GM19452 (cell line): ENCODE results near the gene PRAC2.

Experiments
- ATAC-seq: cut with Tn5 transposase; IDR thresholded peaks from one replicate; pipeline ENCODE4 v1.9.1; 2021; ENCODE audit not compliant: unreplicated experiment

The PRAC2 gene

DNA sequence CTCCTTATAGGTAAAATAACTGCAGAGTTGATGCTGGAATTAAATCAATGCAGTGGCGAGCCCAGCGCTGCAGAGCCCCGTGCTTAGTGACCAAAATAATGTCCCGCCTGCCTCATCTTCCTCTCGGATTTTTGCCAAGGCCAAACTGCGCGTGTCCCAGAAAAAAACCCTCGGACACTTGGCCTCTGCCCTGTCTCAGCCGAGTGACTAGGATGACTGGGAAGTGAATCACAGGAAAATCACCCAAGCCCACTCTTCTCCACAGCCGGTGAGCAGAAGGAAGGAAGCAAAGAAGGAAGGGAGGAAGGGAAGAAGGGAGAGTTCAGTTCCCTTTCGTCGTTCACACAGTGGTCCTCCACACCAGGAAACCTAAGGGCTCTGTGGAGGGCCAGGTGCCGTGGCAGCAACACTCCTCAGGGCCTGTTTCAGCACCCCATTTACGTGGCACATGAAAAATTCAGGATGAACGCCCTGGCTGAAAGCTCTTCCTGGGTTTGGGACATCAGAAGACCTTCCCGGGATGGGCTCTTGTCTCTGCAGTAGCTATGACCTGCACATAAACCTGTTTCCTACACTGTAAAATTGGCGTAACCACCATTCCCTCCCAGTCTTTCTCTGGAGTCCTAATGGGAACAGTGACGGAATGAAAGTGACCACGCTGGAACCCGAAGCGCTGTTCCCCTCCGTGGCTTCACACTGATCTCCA, 31.0 kb downstream of the PRAC2 start:
- no peak for ATAC-seq

DNA sequence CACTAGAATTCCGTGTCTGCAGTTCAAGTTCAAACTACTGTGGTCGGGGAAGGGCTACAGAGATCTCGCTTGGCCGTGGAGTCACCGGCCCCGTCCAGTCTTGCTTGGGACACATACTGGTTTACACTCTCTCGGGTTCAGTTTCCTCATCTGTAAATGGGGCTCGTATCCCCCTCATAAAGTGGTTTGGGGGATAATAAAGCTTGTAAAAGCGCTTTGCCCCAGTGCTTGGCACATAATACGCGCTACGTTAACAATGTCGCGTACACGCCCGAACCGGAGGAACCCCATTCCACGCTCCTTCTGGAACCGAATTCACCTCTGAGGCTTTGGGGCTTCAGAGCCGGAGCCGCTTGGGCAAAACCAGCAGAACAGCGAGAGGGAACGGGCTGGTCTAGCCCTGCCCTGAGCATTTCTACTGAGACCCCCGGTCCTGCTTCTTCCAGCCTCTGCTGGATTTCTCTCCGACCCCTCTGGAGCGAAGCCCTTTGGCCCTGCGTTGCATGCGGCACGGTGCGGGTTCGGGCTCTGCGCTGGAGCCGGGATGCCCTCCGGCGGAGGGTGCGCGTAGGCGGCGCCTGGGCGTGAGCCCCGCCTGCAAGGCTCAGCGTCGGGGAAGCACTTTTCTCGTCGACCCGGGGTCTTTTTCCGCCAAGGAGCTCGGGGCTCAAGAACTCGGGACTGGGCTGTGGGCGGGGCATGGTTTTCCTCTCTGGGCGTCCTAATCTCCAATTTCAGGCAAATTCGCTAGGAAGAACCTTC, 31.7 kb downstream of the PRAC2 start:
- no peak for ATAC-seq

DNA sequence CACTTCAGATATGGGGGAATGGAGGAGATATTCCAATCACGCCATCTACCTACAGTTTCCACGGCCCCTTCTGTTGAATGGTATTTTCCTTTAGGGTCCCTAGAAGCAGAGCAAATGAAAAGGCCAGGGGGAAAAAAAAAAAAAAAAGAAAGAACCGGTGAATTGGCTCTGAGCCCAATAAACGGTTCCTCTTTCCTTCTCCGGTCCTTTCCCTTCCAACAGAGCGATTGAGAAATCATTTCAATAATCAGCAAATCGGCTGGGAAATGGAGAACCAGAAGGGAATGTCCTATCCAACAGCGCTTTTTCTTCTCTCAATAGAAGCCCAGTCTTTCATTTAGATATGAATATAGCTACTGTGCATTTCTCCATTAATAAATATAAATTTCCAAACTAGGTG, 32.4 kb downstream of the PRAC2 start:
- ATAC-seq = no peak

DNA sequence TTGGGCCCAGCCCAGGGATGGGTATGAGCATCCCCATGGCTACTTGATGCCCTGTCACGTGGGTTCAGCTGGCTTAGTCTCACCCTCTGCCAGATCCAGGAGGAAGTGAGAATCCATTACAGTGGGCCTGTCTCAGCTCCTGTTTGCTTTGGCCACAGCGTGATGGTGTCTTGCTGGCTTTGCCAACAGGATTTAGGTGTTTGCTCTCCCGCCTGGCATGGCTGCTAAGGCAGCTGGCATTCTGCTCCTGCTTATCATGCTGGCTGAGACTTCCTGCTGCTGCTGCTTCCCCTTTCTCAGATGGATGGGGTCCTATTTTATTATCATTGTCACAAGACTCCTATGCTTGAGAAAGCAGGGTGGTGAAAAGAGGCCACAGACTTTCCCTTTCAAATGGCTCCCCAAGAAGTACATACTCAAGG, 33.9 kb downstream of the PRAC2 start:
- ATAC-seq = no peak

DNA sequence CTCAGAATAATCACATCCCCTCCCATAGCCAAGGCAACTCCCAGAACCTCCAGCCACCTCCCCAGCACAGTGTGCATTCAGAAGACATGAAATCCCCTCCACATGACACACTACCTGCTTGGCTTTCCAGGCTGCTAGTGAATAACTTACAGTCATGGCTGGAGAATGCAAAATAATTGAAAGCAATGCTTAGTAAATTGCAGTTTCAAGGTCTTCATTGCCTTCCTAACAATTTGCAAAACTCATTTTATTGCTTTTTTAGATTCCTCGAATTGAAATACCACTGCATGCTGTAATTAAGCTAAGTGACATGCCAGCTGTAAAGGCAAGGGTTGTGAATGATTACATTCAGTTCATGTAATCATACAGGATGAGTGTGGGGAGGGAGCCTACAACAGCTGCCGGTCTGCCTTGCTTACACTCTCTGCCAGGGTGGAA, 34.6 kb downstream of the PRAC2 start:
- ATAC-seq = no peak

DNA sequence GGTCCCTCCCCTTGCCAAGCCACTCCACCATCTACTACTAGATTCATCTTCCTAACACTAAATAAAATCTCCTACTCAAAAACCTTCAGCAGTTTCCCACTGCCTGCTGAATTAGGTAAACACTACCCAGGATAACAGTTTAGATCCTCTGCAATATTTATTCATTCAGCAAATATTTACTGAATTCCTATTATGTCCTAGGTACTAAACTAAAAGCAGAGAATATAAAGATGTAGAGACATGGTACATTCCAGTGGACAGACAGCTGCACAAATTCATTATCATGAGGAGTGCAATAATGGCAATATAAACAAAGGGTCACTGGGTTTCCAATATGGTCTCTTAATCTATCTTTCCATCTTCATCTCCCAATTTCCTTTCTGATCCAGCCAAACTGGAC, 36.3 kb downstream of the PRAC2 start:
- ATAC-seq = no peak

DNA sequence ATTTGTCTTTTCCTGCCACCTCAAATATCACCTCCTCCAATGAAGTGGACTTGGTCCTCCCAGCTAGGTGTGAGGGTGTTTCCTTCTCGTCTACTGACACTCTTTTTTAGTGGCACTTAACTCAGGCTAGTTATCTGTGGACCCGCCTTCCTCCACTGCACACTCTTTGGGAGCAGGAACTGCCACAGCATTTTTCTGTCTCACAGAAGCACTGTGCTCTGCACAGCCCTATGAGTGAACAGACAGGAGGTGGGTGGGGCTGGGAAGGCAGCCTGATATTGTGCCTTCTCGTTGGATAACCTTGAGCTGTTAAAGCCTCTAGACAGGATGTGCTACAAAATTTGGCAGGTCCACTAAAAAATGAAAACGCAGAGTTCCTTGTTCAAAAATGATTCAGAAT, 37.4 kb downstream of the PRAC2 start:
- ATAC-seq = no peak

DNA sequence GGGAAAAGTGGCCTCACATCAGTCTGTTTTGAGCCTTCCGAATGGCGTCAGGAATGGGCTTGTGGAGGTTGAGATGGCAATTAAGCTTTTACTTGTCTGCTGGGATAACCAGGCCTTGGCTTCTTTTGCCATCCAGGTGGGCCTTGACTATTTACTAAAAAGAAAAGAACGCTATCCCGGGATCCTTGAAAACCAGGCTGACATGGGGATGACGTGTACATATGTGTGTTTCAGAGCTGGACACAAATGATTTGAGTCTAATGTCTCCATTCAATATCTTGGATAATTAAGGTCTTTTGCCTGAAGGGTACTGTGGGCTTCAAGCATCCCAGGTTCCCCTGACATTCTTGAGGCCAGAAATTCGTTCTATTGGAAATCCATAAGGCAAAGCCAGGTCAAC, 38.1 kb downstream of the PRAC2 start:
- ATAC-seq = no peak

DNA sequence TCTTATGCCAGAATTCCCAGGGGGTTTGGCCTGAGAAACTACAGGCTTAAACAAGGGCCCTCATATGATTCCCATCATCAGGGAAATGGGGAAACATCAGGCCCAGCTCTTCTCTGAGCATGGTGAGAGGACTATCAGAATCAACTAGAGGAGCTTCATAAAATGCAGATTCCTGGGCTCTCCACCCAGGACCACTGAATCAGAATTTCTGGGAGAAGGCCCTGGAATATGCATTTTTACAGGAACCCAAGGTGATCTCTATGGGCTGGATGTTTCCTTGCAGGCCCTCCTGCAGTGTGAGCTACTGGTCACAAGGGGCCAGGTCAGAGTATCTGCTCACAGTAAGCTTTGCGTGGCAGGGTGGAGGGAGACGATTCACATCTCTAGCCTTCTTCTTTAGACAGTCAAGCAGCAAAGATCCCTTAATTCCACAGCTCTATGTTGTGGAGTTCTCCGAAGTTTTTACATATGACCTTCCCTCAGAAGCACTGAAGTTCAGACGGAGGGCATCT, 44.3 kb downstream of the PRAC2 start:
- no peak for ATAC-seq

DNA sequence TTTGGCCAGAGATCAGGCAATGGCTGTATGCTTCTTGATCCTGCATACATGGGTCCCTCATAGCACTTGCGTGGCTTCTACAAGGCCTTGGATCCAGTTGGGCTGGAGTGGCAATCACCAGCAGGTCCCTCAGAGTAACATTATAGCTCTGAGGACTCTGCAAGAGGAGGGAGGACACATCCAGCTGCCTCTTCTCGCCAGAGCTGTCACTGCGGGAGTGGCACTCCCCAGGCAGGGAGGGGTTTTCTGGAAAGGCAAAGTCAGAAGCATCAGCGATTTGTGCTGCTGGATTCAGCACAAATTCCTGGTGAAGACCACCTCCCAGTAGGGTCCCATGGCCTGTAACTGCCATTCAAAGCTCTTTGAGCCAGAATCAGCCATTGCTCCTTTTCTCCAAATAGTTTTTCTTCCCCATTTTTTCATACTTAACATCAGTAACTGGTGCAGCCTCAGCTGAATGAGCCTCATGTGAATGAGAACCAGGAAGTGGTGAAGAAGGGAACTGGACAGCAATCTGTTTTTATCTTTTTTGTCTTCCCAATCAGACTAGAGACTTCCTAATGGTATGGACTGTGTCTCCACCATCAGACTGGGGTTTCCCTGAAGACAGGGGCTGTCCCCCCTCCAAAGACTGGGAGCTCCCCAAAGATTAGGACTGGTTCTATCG, 46.2 kb downstream of the PRAC2 start:
- no peak for ATAC-seq

DNA sequence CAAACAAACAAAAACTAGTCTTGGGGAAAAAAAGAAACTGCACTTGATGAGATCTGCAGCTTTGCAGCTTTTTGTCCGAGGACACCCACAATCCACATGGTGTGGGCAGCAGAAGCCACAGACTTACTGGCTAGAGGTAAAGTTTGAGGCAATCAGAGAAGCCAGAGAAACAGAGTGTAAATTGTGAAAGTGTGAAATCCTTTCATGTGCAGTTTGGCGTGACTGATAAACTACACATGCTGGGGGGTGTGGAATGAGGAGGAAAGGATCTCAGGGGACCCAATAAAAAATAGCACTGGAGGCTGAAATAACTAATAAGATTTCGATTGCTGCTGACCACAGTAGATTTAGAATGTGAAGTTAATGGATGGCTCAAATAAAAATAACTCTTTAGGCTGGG, 48.0 kb downstream of the PRAC2 start:
- no peak for ATAC-seq

DNA sequence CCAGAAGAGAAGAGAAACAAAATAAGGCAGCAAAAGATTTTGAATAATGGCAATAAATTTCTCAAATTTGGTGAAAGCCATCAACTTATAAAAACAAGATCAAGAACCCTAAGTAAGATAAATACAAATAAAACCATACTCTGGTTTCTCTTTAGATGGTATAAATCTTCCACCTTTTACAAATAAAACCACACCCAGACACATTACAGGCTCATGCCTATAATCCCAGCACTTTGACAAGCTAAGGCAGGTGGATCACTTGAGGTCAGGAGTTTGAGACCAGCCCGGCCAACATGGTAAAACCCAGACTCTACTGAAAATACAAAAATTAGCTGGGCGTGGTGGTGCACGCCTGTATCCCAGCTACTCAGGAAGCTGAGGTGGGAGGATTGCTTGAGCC, 50.3 kb downstream of the PRAC2 start:
- ATAC-seq = no peak
